Right lung (tissue), 10 donors: ENCODE data around the gene GSTK1. TPM values are rescaled to one million over a fixed set of nuclear protein-coding genes. Genes with fewer than 3 reads are reported as not detected.
A peak's percentile ranks its signal among the peaks of the same experiment; 100 is the strongest.
"Not testable (repeated sequence)": the region's sequence is repeated elsewhere in the genome, so short reads cannot be mapped to it uniquely, and the experiment has no call there.

Source experiments
- DNase-seq, 2 donors: peaks; one replicate each; pipeline ENCODE4 v3.0.0-alpha.2; 2013
- long read RNA-seq, 8 donors: transcript quantifications; one replicate each; lab custom pipeline, GENCODE V29; 2026
- polyA plus RNA-seq, 5 donors: library from polyadenylated mRNA; unstranded; fragments of 120-200 nt; gene quantifications; one replicate each; pipeline versions ENCODE4 v1.2.1 to v1.2.3, GENCODE V29; 2013; ENCODE audit warnings: inconsistent platforms in 1 of 5, low replicate concordance in 1 of 5; ENCODE audit not compliant: insufficient read length in 5 of 5, insufficient read depth in 1 of 5

Gene GSTK1
- polyA plus RNA-seq, result 100 to 1,000 TPM; 105 to 130 (median 124) TPM
- long read RNA-seq, donor 1, transcript GSTK1-201 (8 exons, 1,044 nt), result major isoform, 43 of 56 reads
- long read RNA-seq, donor 1, transcript GSTK1-207 (7 exons, 1,185 nt), result minor isoform, 13 of 56 reads
- long read RNA-seq, donor 1, partial matches to known transcripts, result 0 of 56 reads
- long read RNA-seq, donor 1, other reads (novel, unspliced or antisense), result 0 of 56 reads
- long read RNA-seq, donor 2, transcript GSTK1-201 (8 exons, 1,044 nt), result major isoform, 35 of 76 reads
- long read RNA-seq, donor 2, partial matches to known transcripts, result 37 of 76 reads
- long read RNA-seq, donor 2, other reads (novel, unspliced or antisense), result 0 of 76 reads
- long read RNA-seq, donor 3, transcript GSTK1-207 (7 exons, 1,185 nt), result minor isoform, 5 of 94 reads
- long read RNA-seq, donor 3, transcript GSTK1-201 (8 exons, 1,044 nt), result major isoform, 32 of 94 reads
- long read RNA-seq, donor 3, partial matches to known transcripts, result 55 of 94 reads
- long read RNA-seq, donor 3, other reads (novel, unspliced or antisense), result 0 of 94 reads
- long read RNA-seq, donor 4, transcript GSTK1-201 (8 exons, 1,044 nt), result major isoform, 13 of 22 reads
- long read RNA-seq, donor 4, partial matches to known transcripts, result 5 of 22 reads
- long read RNA-seq, donor 4, other reads (novel, unspliced or antisense), result 0 of 22 reads
- long read RNA-seq, donor 5, transcript GSTK1-207 (7 exons, 1,185 nt), result minor isoform, 9 of 73 reads
- long read RNA-seq, donor 5, transcript GSTK1-201 (8 exons, 1,044 nt), result major isoform, 46 of 73 reads
- long read RNA-seq, donor 5, partial matches to known transcripts, result 13 of 73 reads
- long read RNA-seq, donor 5, other reads (novel, unspliced or antisense), result 0 of 73 reads
- long read RNA-seq, donor 6, transcript GSTK1-201 (8 exons, 1,044 nt), result major isoform, 50 of 66 reads
- long read RNA-seq, donor 6, transcript GSTK1-207 (7 exons, 1,185 nt), result minor isoform, 9 of 66 reads
- long read RNA-seq, donor 6, partial matches to known transcripts, result 5 of 66 reads
- long read RNA-seq, donor 6, other reads (novel, unspliced or antisense), result 0 of 66 reads
- long read RNA-seq, donor 7, transcript GSTK1-201 (8 exons, 1,044 nt), result major isoform, 37 of 92 reads
- long read RNA-seq, donor 7, partial matches to known transcripts, result 50 of 92 reads
- long read RNA-seq, donor 7, other reads (novel, unspliced or antisense), result 0 of 92 reads
- long read RNA-seq, donor 8, transcript GSTK1-207 (7 exons, 1,185 nt), result minor isoform, 5 of 23 reads
- long read RNA-seq, donor 8, transcript GSTK1-201 (8 exons, 1,044 nt), result major isoform, 18 of 23 reads
- long read RNA-seq, donor 8, partial matches to known transcripts, result 0 of 23 reads
- long read RNA-seq, donor 8, other reads (novel, unspliced or antisense), result 0 of 23 reads

DNA sequence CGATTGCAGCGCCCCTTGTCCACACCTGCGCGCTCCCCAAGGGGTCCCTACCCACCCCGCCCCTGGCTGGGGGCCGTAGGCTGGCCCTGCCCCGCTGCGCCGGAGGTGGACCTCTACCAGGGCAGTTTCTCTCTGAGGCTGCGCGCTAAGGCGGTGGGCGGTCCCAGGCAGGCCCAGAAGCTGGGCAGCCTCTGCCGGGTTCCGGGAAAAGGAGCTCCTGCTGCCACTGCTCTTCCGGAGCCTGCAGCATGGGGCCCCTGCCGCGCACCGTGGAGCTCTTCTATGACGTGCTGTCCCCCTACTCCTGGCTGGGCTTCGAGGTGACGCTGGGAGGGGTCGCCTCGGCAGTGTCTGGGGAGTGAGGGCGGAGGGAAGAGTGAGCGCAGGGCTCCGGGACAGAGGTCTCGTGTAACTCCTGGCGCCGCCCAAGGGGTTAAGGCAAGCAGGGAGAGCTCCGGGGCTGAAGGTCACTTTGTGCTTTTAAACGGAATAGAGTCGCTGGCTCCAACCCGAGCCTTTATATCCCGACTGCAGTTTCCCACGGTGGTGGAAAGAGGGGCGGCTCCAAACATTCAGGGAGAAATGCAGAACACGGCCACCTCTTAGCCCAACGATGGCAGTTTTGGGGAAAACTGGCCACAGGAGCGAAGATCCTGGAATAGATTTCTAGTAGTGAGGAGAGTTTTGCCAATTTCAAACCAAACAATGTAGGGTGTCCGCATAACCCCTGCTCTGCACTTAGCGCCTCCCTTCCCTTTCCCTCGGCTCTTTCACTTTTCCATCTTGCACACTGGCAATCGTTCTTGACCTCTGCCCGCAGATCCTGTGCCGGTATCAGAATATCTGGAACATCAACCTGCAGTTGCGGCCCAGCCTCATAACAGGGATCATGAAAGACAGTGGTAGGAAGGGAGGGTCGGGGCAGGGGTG is at the start of gene GSTK1:
TSS of gene GSTK1 (plus strand) at position 176 of the 930 bp plus-strand sequence. CDS start at position 249, 73 bp downstream.
- DNase-seq, result peak; percentile 65 to 72

DNA sequence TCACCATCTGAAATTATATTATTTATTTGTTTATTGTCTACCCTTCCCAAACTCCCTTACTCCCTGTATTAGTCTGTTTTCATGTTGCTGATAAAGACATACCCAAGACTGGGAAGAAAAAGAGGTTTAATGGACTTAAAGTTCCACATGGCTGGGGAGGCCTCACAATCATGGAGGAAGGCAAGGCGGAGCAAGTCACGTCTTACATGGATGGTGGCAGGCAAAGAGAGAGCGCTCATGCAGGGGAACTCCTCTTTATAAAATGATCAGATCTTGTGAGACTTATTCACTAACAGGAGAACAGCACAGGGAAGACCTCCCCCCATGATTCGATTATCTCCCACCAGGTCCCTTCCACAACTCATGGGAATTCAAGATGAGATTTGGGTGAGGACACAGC is 49.8 kb upstream of the GSTK1 start:
- DNase-seq, result not testable (repeated sequence)

DNA sequence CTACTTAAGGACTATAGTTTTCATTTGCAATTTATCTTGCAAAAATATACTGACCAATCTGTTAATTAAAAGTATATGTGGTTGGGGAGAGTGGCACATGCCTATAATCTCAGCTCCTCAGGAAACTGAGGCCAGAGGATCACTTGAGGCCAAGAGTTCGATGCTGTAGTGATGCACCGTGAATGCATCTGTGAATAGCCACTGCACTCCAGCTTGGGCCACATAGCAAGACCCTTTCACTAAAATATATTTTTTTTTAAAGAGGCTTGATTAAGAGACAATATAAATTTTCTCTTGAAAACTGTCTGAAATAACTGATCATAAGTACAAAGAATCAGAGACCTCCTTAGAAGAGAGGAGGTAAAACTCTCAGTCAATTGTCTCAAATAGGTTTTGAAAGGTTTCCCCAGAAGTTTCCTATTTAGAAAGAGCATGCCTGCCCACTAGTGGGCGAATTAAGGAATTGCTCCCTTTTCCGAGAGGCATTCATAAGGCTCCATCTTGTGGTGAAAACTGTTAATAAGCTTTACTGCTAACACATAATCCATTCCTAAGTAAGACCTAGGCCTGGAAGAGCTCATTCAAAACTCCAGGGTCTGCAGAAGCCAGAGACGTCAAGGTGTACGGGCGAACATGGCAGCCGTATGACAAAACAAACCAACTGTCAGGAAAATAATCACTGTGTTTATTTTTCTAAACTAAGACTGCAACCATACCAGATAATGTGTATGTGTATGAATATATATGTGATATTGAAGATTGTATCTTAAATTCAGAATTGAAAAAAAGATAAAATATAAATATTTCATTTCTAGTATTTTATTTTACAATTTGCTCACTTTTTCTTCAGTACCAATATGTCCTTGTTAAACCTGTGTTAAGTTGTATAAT is 48.2 kb upstream of the GSTK1 start:
- peak; percentile 58 to 77 for DNase-seq

DNA sequence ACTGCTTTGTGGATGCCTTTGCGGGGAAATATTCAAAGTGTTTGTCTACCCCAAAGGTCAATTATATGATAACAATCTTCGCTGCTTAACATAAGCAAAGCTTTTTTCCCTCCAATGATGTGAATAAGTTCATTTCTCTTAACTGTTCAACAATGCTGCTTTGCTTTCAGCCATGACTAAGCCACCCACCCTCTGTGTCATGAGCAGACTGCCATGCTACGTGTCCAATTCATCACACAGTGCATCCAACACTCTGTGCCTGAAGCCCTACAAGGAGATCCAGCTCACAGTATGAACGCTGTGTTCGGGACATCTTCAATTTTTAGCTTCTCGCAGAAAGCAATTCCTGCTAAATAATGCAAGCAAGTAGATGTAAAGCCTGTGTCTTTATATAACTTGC is 47.1 kb upstream of the GSTK1 start:
- DNase-seq, result no peak

DNA sequence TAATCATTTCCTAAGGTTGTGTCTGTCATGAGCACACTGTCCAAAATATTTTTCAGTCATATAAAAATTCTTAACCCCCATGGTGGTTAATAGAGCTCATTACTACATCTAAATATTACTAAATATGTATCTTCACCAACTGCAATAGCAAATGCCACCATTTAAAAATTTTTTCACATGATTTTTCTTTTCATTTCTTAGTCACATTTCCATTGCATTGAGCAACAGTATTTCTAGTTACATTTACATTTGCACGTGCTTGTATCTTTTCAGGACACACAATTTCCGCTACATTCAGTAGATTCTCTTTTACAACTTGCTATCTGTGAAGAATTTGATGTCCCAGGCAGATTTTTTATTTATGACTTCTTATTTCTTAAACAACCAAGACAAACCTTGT is 46.6 kb upstream of the GSTK1 start:
- DNase-seq, result no peak

DNA sequence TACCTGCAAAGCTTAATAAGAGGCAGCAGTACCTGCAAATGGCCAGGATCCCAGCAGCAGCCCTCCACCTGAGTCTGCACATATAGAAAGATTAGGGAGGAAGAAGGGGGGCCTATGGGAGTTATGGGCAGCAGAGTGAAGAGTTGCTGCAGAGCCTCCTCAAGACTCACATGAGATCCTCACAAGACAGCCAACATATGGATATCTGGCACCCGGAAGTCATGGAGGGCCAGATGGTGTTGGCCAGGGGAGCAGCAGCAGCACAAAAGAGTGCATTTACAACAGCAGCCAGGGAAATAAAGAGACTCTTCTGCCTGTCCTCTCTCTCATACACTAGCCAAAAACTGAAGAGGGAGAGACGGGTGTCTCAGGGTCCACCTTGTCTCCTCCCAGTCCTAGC is 45.4 kb upstream of the GSTK1 start:
- DNase-seq, result no peak

DNA sequence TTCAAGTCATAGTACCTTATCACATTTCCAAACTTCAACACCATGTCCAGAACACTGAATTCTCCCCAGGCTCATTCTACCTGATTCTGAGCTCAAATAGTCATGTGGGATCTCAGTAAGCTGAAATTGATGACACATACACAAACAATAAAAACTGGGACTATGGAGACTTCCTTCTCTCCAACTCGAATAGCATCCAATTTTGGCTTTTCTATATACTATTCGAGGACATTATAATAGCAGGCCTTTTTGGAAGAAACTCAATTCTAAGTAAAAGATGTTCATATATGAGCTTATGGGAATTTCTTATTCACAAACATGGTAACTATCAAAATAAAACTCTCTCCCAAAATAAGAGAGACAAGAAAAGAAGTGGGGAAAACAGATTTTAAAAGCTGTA is 42.0 kb upstream of the GSTK1 start:
- no peak for DNase-seq

DNA sequence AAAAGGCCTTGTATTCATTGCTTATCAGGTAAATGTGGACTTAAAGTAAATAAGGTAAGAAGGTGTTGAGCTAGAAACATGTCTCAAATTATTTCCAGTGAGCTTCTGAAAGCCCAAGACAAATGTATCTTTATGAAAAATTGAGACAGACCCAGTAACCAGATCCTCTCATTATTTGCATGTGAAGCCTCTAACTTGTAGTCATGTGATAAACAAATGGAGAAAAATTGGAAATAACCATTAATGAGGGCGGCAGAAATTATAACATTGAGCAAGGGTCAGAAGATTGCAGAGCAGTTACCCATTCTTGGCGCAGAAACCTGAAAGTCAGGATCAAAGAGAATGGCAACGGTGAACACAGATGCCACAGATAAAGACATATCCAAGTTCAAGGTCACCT is 41.5 kb upstream of the GSTK1 start, which contains the start of gene TAS2R40:
TSS of gene TAS2R40 (plus strand) at position 301 of the 400 bp plus-strand sequence. CDS start at position 343, 42 bp downstream.
- DNase-seq, result no peak

DNA sequence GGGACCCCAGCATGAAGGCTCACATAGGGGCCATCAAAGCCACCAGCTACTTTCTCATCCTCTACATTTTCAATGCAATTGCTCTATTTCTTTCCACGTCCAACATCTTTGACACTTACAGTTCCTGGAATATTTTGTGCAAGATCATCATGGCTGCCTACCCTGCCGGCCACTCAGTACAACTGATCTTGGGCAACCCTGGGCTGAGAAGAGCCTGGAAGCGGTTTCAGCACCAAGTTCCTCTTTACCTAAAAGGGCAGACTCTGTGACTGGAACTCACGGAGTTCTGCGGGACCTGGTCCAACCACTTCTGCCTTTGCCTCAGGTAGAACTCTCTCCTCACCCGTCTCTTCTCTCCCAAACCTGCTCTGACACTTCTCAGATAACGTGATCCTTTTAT is 40.5 kb upstream of the GSTK1 start:
- no peak for DNase-seq

DNA sequence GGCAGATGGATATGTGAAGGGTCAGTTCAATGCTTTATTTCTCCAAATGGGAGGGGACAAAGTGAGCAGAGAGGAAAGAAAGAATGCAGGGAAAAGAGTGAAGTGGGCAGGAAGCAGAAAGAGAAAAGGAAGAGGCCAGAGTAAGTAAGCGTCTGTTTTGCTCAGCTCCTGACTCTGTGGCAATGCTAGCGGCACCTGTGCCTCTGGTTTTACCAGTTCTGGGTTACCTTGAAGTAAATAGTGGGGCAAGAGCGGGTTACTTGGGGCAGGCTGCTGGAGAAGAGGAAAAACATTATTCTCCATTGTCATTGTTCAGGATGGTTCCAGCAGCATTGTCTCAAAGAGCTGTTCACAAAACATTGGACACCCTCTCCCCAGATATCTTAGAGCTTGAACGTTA is 39.5 kb upstream of the GSTK1 start:
- no peak for DNase-seq

DNA sequence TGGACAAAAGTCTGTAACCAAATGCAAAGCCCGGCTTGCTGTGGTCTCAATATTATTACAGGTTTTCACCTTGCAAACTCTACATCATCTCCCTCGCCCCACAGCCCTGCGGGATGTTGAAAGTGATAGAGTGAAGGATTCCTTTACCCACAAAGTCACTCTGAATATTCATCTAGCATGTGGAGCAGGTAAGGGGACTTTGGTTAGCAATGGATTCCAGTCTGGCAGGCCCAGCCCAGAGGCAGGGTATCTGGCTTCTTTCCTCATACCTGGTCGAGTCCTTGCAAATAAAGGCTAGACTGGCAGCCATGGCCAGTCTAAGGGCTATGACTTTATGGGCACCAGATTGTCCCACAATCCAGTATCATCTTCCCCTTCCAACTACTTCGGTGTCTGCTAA is 38.2 kb upstream of the GSTK1 start:
- no peak for DNase-seq

DNA sequence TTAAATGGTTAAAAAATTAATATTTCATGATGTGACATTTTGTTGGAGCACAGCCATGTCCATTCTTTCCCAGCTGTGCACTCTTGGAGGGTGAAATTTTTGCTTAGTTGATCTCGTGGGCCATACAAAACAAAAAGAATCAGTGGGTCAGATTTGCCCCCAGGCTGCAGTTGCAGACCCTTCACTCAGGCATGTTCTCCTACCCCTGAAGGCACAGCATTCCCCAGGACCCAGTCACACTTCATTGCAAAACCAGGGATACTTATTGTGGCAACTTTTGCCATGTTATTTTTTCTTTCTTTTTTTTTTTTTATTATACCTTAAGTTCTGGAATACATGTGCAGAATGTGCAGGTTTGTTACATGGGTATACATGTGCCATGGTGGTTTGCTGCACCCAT is 35.4 kb upstream of the GSTK1 start:
- DNase-seq, result no peak

DNA sequence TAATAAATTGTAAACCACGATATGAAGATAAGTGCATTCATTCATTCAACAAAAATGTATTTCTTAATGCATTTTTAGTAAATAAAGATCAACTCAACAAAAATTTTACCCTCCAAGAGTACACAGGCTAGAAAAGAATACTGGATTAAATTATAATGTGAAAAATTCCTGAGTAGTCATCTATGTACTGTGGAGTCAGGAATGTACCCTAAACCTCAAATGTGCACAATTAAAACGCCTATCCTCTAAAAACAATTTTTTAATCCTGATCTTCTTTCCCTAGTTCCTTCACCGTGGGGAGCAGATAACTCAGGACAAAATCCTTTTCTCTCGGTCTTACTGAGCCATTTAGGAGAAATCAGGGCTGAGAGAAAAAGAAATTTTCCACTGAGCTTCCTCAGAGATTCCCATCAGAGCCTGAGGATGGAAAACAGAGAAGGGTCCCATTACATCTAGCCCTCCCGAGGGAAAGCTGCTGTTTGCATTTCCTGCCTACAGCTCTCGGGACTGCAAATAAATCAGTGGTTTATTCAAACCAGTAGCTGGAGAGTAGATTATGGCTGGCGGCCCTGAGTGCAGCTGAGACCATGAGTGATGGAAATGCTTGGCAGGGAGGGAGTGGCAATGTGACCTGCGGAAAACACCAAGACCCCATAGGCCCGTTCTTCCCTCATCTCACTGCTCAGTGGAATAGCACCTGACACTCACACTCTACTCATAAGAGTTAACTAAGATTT is 34.0 kb upstream of the GSTK1 start:
- DNase-seq, result no peak

DNA sequence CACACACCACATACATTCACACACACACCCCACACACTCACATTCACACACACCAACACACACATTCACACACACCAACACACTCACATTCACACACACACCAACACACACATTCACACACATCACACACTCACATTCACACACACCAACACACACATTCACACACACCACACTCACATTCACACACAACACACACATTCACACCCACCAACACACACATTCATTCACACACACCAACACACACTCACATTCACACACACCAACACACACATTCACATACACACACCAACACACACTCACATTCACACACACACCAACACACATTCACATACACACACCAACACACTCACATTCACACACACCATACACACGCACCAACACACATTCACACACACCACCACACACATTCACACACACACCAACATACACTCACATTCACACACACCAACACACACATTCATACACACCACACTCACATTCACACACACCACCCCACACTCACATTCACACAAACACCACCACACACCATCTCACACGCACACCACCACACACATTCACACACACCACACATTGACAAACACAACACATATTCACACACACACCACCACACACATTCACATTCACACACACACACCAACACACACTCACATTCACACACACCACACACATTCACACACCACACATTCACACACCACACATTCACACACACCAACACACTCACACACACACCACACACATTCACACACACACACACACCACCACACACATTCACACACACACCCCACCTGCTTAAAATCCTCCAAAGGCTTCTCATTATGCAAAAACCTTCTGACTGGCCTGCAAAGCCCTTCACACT is 32.4 kb upstream of the GSTK1 start:
- no peak for DNase-seq

DNA sequence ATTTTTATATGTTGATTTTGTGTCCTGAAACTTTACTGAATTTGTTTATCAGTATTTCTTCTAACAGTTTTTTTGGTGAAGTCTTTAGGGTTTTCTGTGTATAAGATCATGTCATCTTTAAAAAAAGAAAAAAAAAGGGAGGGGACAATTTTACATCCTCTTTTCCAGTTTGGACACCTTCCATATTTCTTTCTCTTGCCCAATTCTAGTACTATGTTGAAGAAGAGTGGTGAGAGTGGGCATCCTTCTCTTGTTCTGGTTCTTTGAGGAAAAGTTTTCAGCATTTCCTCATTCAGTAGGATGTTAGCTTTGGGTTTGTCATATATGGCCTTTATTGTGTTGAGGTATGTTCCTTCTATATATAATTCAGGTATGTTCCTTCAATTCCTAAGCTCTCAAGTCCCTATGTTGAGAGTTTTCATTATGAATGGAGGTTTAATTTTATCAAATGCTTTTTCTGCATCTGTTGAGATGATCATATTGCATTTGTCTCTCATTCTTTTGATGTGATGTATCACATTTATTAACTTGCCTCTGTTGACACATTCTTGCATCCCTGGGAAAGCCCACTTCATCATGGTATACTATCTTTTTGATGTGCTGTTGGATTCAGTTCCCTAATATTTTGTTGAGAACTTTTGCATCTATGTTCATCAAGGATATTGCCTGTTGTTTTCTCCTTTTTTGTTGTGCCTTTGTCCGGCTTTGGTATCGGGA is 29.3 kb upstream of the GSTK1 start:
- DNase-seq, result no peak

DNA sequence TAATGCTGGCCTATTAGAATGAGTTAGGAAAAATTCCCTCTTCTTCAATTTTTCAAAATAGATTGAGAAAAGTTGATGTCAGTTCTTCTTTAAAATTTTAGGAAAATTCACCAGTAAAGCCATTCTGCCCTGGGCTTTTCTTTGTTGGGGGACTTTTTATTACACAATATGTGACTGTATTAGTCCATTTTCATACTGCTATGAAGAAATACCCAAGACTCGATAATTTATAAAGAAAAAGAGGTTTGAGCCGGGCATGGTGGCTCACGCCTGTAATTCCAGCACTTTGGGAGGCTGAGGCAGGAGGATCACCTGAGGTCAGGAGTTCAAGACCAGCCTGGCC is 28.7 kb upstream of the GSTK1 start:
- no peak for DNase-seq

DNA sequence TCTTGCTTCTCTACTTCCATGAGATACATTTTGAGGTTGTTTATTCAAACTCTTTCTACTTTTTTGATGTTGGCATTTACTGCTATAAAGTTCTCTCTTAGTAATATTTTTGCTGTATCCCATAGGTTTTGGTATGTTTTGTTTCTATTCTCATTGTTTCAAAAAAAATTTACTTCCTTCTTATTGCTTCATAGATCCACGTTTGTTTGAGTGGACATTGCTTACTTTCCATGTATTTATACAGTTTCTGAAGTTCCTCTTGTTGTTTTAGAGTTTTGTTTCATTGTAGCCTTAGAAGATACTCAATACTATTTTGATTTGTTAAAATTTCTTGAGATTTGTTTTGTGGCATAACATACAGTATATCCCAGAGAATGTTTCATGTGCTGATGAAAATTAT is 27.7 kb upstream of the GSTK1 start:
- DNase-seq, result no peak
